ENCODE measurements around the gene SPATA16.

GRCh38 chr3:172981407-172981983, 159.5 kb downstream of the SPATA16 start:
- TF ChIP-seq HDGF (IDR thresholded peaks at IDR 0.05; ENCODE audit: borderline replicate concordance), result no peak
- TF ChIP-seq FOXK2 (IDR thresholded peaks at IDR 0.05), result no peak
- TF ChIP-seq BHLHE40 (IDR thresholded peaks at IDR 0.05; ENCODE audit: borderline replicate concordance), result no peak
